Endothelial cell of umbilical vein (primary cell): ENCODE data around the gene ANKS1A. TPM values are rescaled to one million over a fixed set of nuclear protein-coding genes. Genes with fewer than 3 reads are reported as not detected.
"Not testable (repeated sequence)": the region's sequence is repeated elsewhere in the genome, so short reads cannot be mapped to it uniquely, and the experiment has no call there.

ENCODE experiments used
- BruUV-seq: library from RNA; stranded (reverse); fragments of 400-500 nt; replicated peaks from 2 replicates; lab custom pipeline; 2021; lab: Mats Ljungman, UMichigan
- CTCF ChIA-PET: fragments of 300-600, 350-600 bp; sonication (Branson Sonifier 250); formaldehyde crosslinking; loops from one replicate; lab custom pipeline; 2021; ENCODE audit warnings: antibody characterized with exemption, inconsistent platforms; lab: Charles Lee
- POLR2A ChIA-PET: fragments of 300-600, 350-600 bp; sonication (Branson Sonifier 250); formaldehyde crosslinking; loops from one replicate; lab custom pipeline; 2021; ENCODE audit warnings: antibody characterized with exemption, inconsistent platforms; lab: Charles Lee
- DNase-seq: peaks from one replicate; pipeline ENCODE4 v3.0.0-alpha.2; 2011; ENCODE audit warnings: low read depth, low spot score
- FAIRE-seq: peaks from 2 replicates; lab custom pipeline; 2011; peaks lifted over from hg19 to GRCh38; lab: Jason Lieb, UNC
- H2AFZ ChIP-seq: 2 replicates; pipeline ENCODE4 v1.6.0; 2012; ENCODE audit warnings: low read depth, low read length, control low read depth, inconsistent platforms
- H3K27ac ChIP-seq: 2 replicates; pipeline ENCODE4 v1.5.1; 2011; ENCODE audit warnings: low read depth, mild to moderate bottlenecking, control low read depth, low read length, moderate library complexity; ENCODE audit not compliant: insufficient read depth
- H3K27me3 ChIP-seq, 2 experiments: 2 replicates each; pipeline versions ENCODE4 v1.6.0 to v1.6.1; 2011; ENCODE audit warnings: low read length in 2 of 2, mixed read lengths in 1 of 2; ENCODE audit not compliant: control insufficient read depth in 2 of 2, insufficient read depth in 2 of 2
- H3K36me3 ChIP-seq, 2 experiments: 2 replicates in 1 of 2; 3 replicates in 1 of 2; pipeline ENCODE4 v1.5.1; 2011; ENCODE audit warnings: low read length in 2 of 2, mild to moderate bottlenecking in 1 of 2, moderate library complexity in 1 of 2; ENCODE audit not compliant: control insufficient read depth in 2 of 2, insufficient read depth in 2 of 2; ENCODE audit errors: extremely low read depth in 1 of 2
- H3K4me1 ChIP-seq: 3 replicates; pipeline ENCODE4 v1.5.1; 2011; ENCODE audit warnings: mild to moderate bottlenecking, low read length; ENCODE audit not compliant: control insufficient read depth, insufficient read depth; ENCODE audit errors: extremely low read depth
- H3K4me2 ChIP-seq: 2 replicates; pipeline ENCODE4 v1.6.1; 2011; ENCODE audit warnings: low read length, control low read depth, mixed read lengths; ENCODE audit not compliant: insufficient read depth
- H3K4me3 ChIP-seq, 3 experiments: fragments of 200-600 bp in 1 of 3; sonication (generic), shearing (Covaris generic) in 1 of 3; replicated peaks in 1 of 3; 2 replicates each; pipeline ENCODE4 v1.5.1; 2011 to 2016; ENCODE audit warnings: control low read depth in 3 of 3, low read length in 3 of 3, mild to moderate bottlenecking in 2 of 3, inconsistent platforms in 1 of 3, low read depth in 1 of 3, moderate library complexity in 1 of 3; ENCODE audit not compliant: insufficient read depth in 1 of 3
- H3K79me2 ChIP-seq: 2 replicates; pipeline ENCODE4 v1.6.0; 2012; ENCODE audit warnings: low read length, inconsistent platforms; ENCODE audit not compliant: control insufficient read depth, insufficient read depth
- H3K9ac ChIP-seq: replicated peaks from 2 replicates; pipeline ENCODE3; 2011; ENCODE audit warnings: low read length, control low read depth; ENCODE audit not compliant: insufficient read depth; ENCODE audit errors: extremely low read depth
- H3K9me1 ChIP-seq: replicated peaks from 3 replicates; pipeline ENCODE4 v1.6.0; 2011; ENCODE audit warnings: mild to moderate bottlenecking, low read length; ENCODE audit not compliant: control insufficient read depth, insufficient read depth; ENCODE audit errors: extremely low read depth
- H3K9me3 ChIP-seq: replicated peaks from 2 replicates; pipeline ENCODE4 v1.5.1; 2012; ENCODE audit warnings: low read length, inconsistent platforms; ENCODE audit not compliant: control insufficient read depth, insufficient read depth
- H4K20me1 ChIP-seq: replicated peaks from 2 replicates; pipeline ENCODE3; 2011; ENCODE audit warnings: mild to moderate bottlenecking, low read length; ENCODE audit not compliant: control insufficient read depth, insufficient read depth; ENCODE audit errors: extremely low read depth
- EZH2 ChIP-seq: IDR thresholded peaks from 2 replicates; pipeline ENCODE4 v1.6.1; 2012; ENCODE audit warnings: borderline replicate concordance, low read depth, mild to moderate bottlenecking, moderate library complexity, low read length, inconsistent platforms; ENCODE audit not compliant: severe bottlenecking
- FOS ChIP-seq: IDR thresholded peaks from 2 replicates; pipeline ENCODE4 v1.6.1; 2011; ENCODE audit warnings: mild to moderate bottlenecking, low read length, moderate library complexity, borderline replicate concordance; ENCODE audit not compliant: insufficient read depth
- GATA2 ChIP-seq: IDR thresholded peaks from 2 replicates; pipeline ENCODE4 v1.7.0; 2011; ENCODE audit warnings: low read depth, mild to moderate bottlenecking, moderate library complexity, mixed read lengths, low read length; ENCODE audit not compliant: insufficient read length, insufficient read depth
- JUN ChIP-seq: IDR thresholded peaks from 2 replicates; pipeline ENCODE4 v1.6.1; 2011; ENCODE audit warnings: borderline replicate concordance, low read depth; ENCODE audit not compliant: insufficient read length, insufficient read depth
- MYC ChIP-seq: IDR thresholded peaks from one replicate; pipeline ENCODE4 v1.6.1; 2011; ENCODE audit warnings: mild to moderate bottlenecking, low read depth, low read length
- POLR2A ChIP-seq: IDR thresholded peaks from 2 replicates; pipeline ENCODE4 v1.6.1; 2012; ENCODE audit warnings: low read depth, mild to moderate bottlenecking, control low read depth, low read length
- POLR2AphosphoS5 ChIP-seq: IDR thresholded peaks from 2 replicates; pipeline ENCODE4 v1.6.1; 2012; ENCODE audit warnings: low read depth, mild to moderate bottlenecking, control low read depth, low read length, moderate library complexity; ENCODE audit not compliant: insufficient read depth
- dilution Hi-C: fragments of 300-500 bp; cut with MboI; formaldehyde crosslinking; loops from one replicate; pipeline ENCODE4 v1.15.0; 2019; ENCODE audit warnings: low sequenced_read_pairs; ENCODE audit not compliant: extremely low pct_ligation_motif_present
- intact Hi-C: fragments of 100-400 bp; cut with micrococcal nuclease; formaldehyde crosslinking; loops from one replicate; pipeline ENCODE4 v1.10.0; 2022
- polyA plus RNA-seq, 4 experiments: library from polyadenylated mRNA; depleted of rRNA in 3 of 4; stranded (reverse) in 3 of 4; unstranded in 1 of 4; fragments of >200 nt; gene quantifications; 2 replicates each; pipeline versions ENCODE4 v1.2.1 to v1.2.3, GENCODE V29; 2011 to 2012; ENCODE audit warnings: missing spikeins in 1 of 4
- total RNA-seq: library from RNA; stranded (reverse); gene quantifications from 2 replicates; pipeline ENCODE4 v1.2.3, GENCODE V29; 2021
- TF ChIP-seq, protein P1 (sequence below), 2 donors: IDR thresholded peaks; 1 replicate in 1 of 2; 2 replicates in 1 of 2; pipeline ENCODE4 v1.5.1; 2011; ENCODE audit warnings: low read length in 2 of 2, mild to moderate bottlenecking in 2 of 2, moderate library complexity in 2 of 2, control low read depth in 1 of 2, inconsistent platforms in 1 of 2, low read depth in 1 of 2; ENCODE audit not compliant: insufficient read depth in 1 of 2; ENCODE audit errors: extremely low read depth in 1 of 2
- TF ChIP-seq, protein P2 (sequence below): IDR thresholded peaks from 2 replicates; pipeline ENCODE4 v1.6.1; 2011; ENCODE audit not compliant: insufficient read depth, insufficient read length

The ANKS1A gene
- total and polyA plus RNA-seq, 2 donors (not counting 3 experiments of a cell fraction or from before 2014, with no cell fraction given): 8.9 to 26.1 TPM

DNA sequence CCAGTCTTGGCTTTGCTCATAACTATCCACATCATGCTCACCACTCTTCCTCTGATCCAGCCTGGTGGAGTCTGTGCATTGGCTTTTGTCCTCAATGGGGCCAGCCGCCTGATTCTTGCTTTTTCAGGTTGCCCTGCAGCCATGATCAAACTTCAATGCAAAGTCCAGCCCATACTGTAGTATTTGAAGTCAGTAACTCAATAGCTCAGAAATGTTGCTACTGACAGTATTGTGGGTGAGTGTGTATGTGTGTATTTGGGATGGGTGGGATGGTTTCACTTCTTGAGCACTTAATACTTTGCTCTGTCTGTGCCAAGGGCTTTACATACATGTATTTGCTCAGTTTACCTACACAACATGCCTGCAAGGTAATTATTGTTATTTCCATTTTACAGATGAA, 10.7 kb downstream of the ANKS1A start:
- H3K27ac ChIP-seq, FAIRE-seq, POLR2A ChIA-PET, H3K4me2 ChIP-seq, H3K79me2 ChIP-seq, DNase-seq, H3K27me3 ChIP-seq, H3K9me1 ChIP-seq, CTCF ChIA-PET, H3K4me1 ChIP-seq, H3K9ac ChIP-seq, BruUV-seq, H3K36me3 ChIP-seq, H2AFZ ChIP-seq, dilution Hi-C loops, H3K9me3 ChIP-seq, H4K20me1 ChIP-seq, H3K4me3 ChIP-seq: not testable (repeated sequence)
- intact Hi-C loops: loop anchor here (10.0 kb wide), 1 partner anchor 55 kb away; no protein-coding TSS in a partner anchor

DNA sequence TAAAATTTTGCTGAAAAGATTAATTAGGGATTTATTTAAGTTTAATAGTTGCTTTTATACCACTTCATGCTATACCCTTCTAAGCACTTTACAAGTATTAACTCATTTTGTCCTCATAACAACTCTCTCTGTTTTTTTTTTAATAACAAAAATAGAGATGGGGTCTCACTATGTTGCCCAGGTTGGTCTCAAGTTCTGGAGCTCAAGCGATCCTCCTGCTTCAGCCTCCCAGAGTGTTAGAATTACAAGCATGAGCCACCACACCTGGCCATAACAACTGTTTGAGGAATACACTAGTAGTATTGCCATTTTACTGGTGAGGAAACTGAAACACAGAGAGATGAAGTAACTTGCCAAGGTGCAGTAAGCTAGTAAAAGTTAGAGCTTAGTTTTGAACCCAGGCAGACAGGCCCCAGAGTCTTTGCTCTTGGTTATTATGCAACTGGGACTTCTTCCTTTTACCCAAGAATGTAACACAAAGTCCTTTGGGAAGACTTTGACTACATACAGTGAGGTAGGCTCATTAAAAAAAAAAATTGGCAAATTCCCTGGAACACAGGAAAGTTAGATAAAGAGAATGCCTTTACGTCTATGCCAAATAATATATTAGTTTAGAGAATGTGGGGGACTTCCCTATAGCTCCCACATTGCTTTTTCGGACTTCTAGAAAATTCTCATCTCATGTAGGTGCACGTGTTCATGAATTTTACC, 11.4 kb downstream of the ANKS1A start:
- Histone ChIP-seq H3K9ac (no peak overlapping the region), H3K36me3 (no peaks in the 10 kb centered on the region), H3K79me2 (peaks cover 3% of the 10 kb centered on the region), H3K27me3 (no peaks in the 10 kb centered on the region), H3K27ac (no peak overlapping the region), H4K20me1 (no peaks in the 10 kb centered on the region), H3K9me3 (no peaks in the 10 kb centered on the region), H3K4me2 (no peak overlapping the region), H3K4me3 (no peak overlapping the region), H3K9me1 (no peaks in the 10 kb centered on the region), H3K4me1 (no peaks in the 10 kb centered on the region), H2AFZ (no peak overlapping the region)
- BruUV-seq: no TSS peak
- FAIRE-seq: no peak
- ChIA-PET POLR2A (no interaction called here), CTCF (no interaction called here)
- no peak for DNase-seq
- dilution Hi-C loops: no loop called here
- TF ChIP-seq, protein P1, sequence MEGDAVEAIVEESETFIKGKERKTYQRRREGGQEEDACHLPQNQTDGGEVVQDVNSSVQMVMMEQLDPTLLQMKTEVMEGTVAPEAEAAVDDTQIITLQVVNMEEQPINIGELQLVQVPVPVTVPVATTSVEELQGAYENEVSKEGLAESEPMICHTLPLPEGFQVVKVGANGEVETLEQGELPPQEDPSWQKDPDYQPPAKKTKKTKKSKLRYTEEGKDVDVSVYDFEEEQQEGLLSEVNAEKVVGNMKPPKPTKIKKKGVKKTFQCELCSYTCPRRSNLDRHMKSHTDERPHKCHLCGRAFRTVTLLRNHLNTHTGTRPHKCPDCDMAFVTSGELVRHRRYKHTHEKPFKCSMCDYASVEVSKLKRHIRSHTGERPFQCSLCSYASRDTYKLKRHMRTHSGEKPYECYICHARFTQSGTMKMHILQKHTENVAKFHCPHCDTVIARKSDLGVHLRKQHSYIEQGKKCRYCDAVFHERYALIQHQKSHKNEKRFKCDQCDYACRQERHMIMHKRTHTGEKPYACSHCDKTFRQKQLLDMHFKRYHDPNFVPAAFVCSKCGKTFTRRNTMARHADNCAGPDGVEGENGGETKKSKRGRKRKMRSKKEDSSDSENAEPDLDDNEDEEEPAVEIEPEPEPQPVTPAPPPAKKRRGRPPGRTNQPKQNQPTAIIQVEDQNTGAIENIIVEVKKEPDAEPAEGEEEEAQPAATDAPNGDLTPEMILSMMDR (IDR thresholded peaks at IDR 0.05; ENCODE audit: extremely low read depth in 1 of 2, insufficient read depth in 1 of 2, low read depth in 1 of 2, low read length in 2 of 2): no peak
- TF ChIP-seq GATA2: no peak
- no peak for TF ChIP-seq POLR2AphosphoS5
- TF ChIP-seq POLR2A: no peak
- no peak for TF ChIP-seq JUN
- TF ChIP-seq MYC: no peak
- TF ChIP-seq FOS: no peak
- TF ChIP-seq EZH2: no peak
- TF ChIP-seq, protein P2, sequence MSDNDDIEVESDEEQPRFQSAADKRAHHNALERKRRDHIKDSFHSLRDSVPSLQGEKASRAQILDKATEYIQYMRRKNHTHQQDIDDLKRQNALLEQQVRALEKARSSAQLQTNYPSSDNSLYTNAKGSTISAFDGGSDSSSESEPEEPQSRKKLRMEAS: no peak
- intact Hi-C loops: no loop called here
